ENCODE results near the gene MDN1. TPM values are rescaled to one million over a fixed set of nuclear protein-coding genes. Genes with fewer than 3 reads are reported as not detected.
"Not testable (repeated sequence)": the region's sequence is repeated elsewhere in the genome, so short reads cannot be mapped to it uniquely, and the experiment has no call there.

Gene MDN1
- total and polyA plus RNA-seq, 2 of the 8 experiments (the other 6 are each of a cell fraction or from before 2014, with no cell fraction given): 53.5 to 179 TPM

- H3K4ac ChIP-seq (replicated peaks; ENCODE audit: insufficient read length, low read depth, low read length); H3K4me3 ChIP-seq (ENCODE audit: extremely low read depth in 1 of 4, insufficient read depth in 2 of 4, low read depth in 3 of 4, low read length in 4 of 4); H3K9ac ChIP-seq (replicated peaks in 1 of 4; ENCODE audit: extremely low read depth in 1 of 4, low read depth in 3 of 4, low read length in 3 of 4); H3K79me1 ChIP-seq (ENCODE audit: low read depth, low read length); H3K56ac ChIP-seq (replicated peaks; ENCODE audit: insufficient read length, low read depth, low read length); H3K4me2 ChIP-seq (ENCODE audit: insufficient read depth in 1 of 2, low read depth in 2 of 2, low read length in 2 of 2); H3K79me2 ChIP-seq (ENCODE audit: control insufficient read depth in 1 of 2, insufficient read depth in 2 of 2, low read length in 2 of 2); H4K20me1 ChIP-seq (replicated peaks in 1 of 2; ENCODE audit: control insufficient read depth in 1 of 2, insufficient read depth in 2 of 2, low read length in 2 of 2); H2AFZ ChIP-seq (ENCODE audit: low read length); H2BK20ac ChIP-seq (ENCODE audit: low read length); DNase-seq (ENCODE audit: low read depth in 1 of 2, low spot score in 2 of 2); H2BK5ac ChIP-seq (ENCODE audit: low read depth, low read length); H3K23me2 ChIP-seq (ENCODE audit: low read depth, low read length); H2BK15ac ChIP-seq (ENCODE audit: low read length); H3K18ac ChIP-seq (ENCODE audit: extremely low read depth, low read length); H3K27me3 ChIP-seq (replicated peaks in 1 of 4; ENCODE audit: control insufficient read depth in 3 of 4, extremely low read depth in 1 of 4, insufficient read depth in 3 of 4, low read length in 3 of 4); H4K91ac ChIP-seq (replicated peaks; ENCODE audit: insufficient read length, low read length); H4K5ac ChIP-seq (ENCODE audit: insufficient read length, low read depth, low read length); H3K9me3 ChIP-seq (ENCODE audit: insufficient read depth in 2 of 2, low read depth in 1 of 2, low read length in 1 of 2); H4K8ac ChIP-seq (ENCODE audit: extremely low read depth, insufficient read depth, low read length); H3K27ac ChIP-seq (ENCODE audit: low read depth, low read length); H2AK5ac ChIP-seq (ENCODE audit: low read depth, low read length); H2BK12ac ChIP-seq (ENCODE audit: low read depth, low read length); H2BK120ac ChIP-seq (replicated peaks; ENCODE audit: low read depth, low read length); H3K4me1 ChIP-seq (replicated peaks in 1 of 4; ENCODE audit: control insufficient read depth in 3 of 4, insufficient read depth in 4 of 4, low read length in 3 of 4); H3K23ac ChIP-seq (ENCODE audit: insufficient read length); FAIRE-seq; H3K14ac ChIP-seq (ENCODE audit: insufficient read length): not testable (repeated sequence)
- ChIA-PET POLR2A (ENCODE audit: partially characterized antibody) (interaction anchor here (0.9 to 1.5 kb wide), 2 partner anchors 38 to 51 kb away, joined by 3 to 5 read pairs; no protein-coding TSS in a partner anchor), CTCF (ENCODE audit: partially characterized antibody) (interaction anchor here (1.2 to 1.3 kb wide), 2 partner anchors 41 to 209 kb away, joined by 3 read pairs; partner anchors contain the start of gene ANKRD6)
- peak; percentile 13 to 17; a peak in 2 of 3 replicates for TF ChIP-seq POLR2A (IDR thresholded peaks at IDR 0.05; ENCODE audit: control extremely low read depth in 1 of 2, low read depth in 2 of 2, low read length in 2 of 2)
- 93% methylated on average over 3 of the region's 3 CpGs; no CpG with 5 or more reads in 1 of the 2 experiments for WGBS, 2 experiments (ENCODE audit: extremely low coverage in 1 of 2, insufficient coverage in 1 of 2, insufficient read length in 1 of 2, insufficient replicate concordance in 2 of 2, low coverage in 1 of 2, low lambda C conversion rate in 2 of 2, missing lambda C conversion rate in 1 of 2)
- H3K36me3 ChIP-seq (ENCODE audit: control insufficient read depth in 2 of 4, insufficient read depth in 4 of 4, low read length in 3 of 4): peaks cover 12 to 53% (median 45%) of the 10 kb centered on the region in 4 experiments
Observed at GRCh38 chr6:89641581-89641980, 178.0 kb downstream of the MDN1 start.
